HepG2 (cell line): ENCODE results near the gene KEL. TPM values are rescaled to one million over a fixed set of nuclear protein-coding genes. Genes with fewer than 3 reads are reported as not detected.

ENCODE experiments used
- KLF16 ChIP-seq, 2 experiments: sonication (generic) in 1 of 2; formaldehyde crosslinking in 1 of 2; IDR thresholded peaks; 2 replicates each; pipeline versions ENCODE4 v1.6.1 to v1.8.0; 2016 to 2023; ENCODE audit warnings: missing genetic modification reagents in 2 of 2, missing compliant biosample characterization in 1 of 2
- MAFK ChIP-seq, 2 experiments: IDR thresholded peaks in 1 of 2; conservative IDR thresholded peaks in 1 of 2; 2 replicates each; pipeline ENCODE4 v1.6.1; 2011; ENCODE audit warnings: improper control_type of control experiment in 2 of 2, low read length in 2 of 2
- MYNN ChIP-seq: sonication (generic); formaldehyde crosslinking; IDR thresholded peaks from 2 replicates; pipeline ENCODE4 v1.4.0; 2020; ENCODE audit warnings: mild to moderate bottlenecking, low read depth, missing genetic modification reagents
- polyA plus RNA-seq, 8 experiments: library from polyadenylated mRNA; depleted of rRNA in 3 of 8; stranded (reverse) in 7 of 8; unstranded in 1 of 8; fragments of >200 nt; fragmentation: Illumina TruSeq in 4 of 8; extraction: Trizol in 4 of 8; gene quantifications; 2 replicates each; pipeline versions ENCODE4 v1.2.1 to v1.2.3, GENCODE V29; 2011 to 2016; ENCODE audit warnings: low read depth in 4 of 8, missing spikeins in 1 of 8, mixed read lengths in 1 of 8; ENCODE audit not compliant: insufficient read depth in 1 of 8
- total RNA-seq, 5 experiments: library from RNA; depleted of rRNA; stranded (reverse); fragments of >200 nt; fragmentation: Illumina TruSeq; extraction: Trizol; gene quantifications; 2 replicates each; pipeline ENCODE4 v1.2.3, GENCODE V29; 2016; ENCODE audit warnings: low read depth in 1 of 5
- TF ChIP-seq, protein P1 (sequence below): IDR thresholded peaks from 2 replicates; pipeline ENCODE4 v1.4.0; 2020; ENCODE audit warnings: mild to moderate bottlenecking, missing genetic modification reagents
- TF ChIP-seq, protein P2 (sequence below): sonication (generic); formaldehyde crosslinking; IDR thresholded peaks from one replicate; pipeline ENCODE4 v1.5.1; 2020; ENCODE audit warnings: mild to moderate bottlenecking, missing genetic modification reagents; ENCODE audit errors: not compliant biosample characterization

The KEL gene
- total and polyA plus RNA-seq, 2 of the 13 experiments (the other 11 are each of a cell fraction or from before 2014, with no cell fraction given), result 0.03 TPM; not detected in 1

DNA sequence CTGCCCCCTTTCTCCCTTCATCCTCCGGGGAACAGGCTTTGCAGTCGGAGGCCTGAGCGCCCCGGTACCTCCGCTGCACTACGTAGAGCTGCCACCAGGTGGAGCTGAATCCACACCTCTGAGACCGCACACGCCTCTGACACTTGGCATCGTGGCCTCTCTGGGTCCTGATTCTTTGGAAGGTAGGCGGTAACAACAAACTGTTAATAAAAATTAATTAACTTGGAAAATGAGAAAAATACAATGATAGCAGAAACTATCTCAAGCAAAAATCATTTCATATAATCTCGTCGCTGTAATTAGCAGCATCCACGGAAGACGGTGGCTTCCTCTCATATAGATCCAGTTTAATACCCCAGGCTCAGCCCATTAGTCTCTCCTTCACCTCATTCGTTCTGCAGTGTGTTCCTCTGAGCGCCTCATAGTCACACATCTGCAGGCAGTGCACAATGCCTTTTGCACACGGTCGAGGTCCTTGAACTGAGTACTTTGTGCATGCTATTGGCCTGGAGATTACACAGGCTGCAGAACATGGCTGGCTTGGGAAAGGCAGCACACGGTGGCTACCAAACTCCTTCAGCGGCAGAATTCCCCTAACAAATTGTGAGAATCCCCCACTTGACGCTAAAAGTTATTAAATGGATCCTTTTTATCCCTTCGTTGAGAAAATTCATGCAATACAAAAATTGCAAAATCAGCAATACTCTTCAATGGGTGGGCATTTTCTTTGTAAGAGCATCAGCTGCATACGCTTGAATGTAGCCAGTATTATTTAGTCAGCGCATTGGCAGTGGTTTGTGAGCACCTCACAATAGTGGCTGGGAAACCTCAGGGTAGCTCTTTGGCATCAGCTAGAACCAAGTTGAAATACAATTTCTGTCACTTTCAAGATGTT is 46.1 kb upstream of the KEL start (continued):
- TF ChIP-seq, protein P1, sequence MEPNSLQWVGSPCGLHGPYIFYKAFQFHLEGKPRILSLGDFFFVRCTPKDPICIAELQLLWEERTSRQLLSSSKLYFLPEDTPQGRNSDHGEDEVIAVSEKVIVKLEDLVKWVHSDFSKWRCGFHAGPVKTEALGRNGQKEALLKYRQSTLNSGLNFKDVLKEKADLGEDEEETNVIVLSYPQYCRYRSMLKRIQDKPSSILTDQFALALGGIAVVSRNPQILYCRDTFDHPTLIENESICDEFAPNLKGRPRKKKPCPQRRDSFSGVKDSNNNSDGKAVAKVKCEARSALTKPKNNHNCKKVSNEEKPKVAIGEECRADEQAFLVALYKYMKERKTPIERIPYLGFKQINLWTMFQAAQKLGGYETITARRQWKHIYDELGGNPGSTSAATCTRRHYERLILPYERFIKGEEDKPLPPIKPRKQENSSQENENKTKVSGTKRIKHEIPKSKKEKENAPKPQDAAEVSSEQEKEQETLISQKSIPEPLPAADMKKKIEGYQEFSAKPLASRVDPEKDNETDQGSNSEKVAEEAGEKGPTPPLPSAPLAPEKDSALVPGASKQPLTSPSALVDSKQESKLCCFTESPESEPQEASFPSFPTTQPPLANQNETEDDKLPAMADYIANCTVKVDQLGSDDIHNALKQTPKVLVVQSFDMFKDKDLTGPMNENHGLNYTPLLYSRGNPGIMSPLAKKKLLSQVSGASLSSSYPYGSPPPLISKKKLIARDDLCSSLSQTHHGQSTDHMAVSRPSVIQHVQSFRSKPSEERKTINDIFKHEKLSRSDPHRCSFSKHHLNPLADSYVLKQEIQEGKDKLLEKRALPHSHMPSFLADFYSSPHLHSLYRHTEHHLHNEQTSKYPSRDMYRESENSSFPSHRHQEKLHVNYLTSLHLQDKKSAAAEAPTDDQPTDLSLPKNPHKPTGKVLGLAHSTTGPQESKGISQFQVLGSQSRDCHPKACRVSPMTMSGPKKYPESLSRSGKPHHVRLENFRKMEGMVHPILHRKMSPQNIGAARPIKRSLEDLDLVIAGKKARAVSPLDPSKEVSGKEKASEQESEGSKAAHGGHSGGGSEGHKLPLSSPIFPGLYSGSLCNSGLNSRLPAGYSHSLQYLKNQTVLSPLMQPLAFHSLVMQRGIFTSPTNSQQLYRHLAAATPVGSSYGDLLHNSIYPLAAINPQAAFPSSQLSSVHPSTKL (CRISPR knock-in tag), result 0 out of 2 replicates have a peak, but pooled peaks have one; percentile 11
- TF ChIP-seq KLF16 (CRISPR knock-in tag; IDR thresholded peaks at IDR 0.05) (0 out of 4 replicates have a peak, but pooled peaks of 1 of the 2 experiments have one; percentile 28), MAFK (conservative IDR thresholded peaks at IDR 0.05 in 1 of 2, IDR thresholded peaks at IDR 0.05 in 1 of 2; ENCODE audit: low read length in 2 of 2) (peak; percentile 93 to 95), MYNN (CRISPR knock-in tag) (no peak)
- TF ChIP-seq, protein P2, sequence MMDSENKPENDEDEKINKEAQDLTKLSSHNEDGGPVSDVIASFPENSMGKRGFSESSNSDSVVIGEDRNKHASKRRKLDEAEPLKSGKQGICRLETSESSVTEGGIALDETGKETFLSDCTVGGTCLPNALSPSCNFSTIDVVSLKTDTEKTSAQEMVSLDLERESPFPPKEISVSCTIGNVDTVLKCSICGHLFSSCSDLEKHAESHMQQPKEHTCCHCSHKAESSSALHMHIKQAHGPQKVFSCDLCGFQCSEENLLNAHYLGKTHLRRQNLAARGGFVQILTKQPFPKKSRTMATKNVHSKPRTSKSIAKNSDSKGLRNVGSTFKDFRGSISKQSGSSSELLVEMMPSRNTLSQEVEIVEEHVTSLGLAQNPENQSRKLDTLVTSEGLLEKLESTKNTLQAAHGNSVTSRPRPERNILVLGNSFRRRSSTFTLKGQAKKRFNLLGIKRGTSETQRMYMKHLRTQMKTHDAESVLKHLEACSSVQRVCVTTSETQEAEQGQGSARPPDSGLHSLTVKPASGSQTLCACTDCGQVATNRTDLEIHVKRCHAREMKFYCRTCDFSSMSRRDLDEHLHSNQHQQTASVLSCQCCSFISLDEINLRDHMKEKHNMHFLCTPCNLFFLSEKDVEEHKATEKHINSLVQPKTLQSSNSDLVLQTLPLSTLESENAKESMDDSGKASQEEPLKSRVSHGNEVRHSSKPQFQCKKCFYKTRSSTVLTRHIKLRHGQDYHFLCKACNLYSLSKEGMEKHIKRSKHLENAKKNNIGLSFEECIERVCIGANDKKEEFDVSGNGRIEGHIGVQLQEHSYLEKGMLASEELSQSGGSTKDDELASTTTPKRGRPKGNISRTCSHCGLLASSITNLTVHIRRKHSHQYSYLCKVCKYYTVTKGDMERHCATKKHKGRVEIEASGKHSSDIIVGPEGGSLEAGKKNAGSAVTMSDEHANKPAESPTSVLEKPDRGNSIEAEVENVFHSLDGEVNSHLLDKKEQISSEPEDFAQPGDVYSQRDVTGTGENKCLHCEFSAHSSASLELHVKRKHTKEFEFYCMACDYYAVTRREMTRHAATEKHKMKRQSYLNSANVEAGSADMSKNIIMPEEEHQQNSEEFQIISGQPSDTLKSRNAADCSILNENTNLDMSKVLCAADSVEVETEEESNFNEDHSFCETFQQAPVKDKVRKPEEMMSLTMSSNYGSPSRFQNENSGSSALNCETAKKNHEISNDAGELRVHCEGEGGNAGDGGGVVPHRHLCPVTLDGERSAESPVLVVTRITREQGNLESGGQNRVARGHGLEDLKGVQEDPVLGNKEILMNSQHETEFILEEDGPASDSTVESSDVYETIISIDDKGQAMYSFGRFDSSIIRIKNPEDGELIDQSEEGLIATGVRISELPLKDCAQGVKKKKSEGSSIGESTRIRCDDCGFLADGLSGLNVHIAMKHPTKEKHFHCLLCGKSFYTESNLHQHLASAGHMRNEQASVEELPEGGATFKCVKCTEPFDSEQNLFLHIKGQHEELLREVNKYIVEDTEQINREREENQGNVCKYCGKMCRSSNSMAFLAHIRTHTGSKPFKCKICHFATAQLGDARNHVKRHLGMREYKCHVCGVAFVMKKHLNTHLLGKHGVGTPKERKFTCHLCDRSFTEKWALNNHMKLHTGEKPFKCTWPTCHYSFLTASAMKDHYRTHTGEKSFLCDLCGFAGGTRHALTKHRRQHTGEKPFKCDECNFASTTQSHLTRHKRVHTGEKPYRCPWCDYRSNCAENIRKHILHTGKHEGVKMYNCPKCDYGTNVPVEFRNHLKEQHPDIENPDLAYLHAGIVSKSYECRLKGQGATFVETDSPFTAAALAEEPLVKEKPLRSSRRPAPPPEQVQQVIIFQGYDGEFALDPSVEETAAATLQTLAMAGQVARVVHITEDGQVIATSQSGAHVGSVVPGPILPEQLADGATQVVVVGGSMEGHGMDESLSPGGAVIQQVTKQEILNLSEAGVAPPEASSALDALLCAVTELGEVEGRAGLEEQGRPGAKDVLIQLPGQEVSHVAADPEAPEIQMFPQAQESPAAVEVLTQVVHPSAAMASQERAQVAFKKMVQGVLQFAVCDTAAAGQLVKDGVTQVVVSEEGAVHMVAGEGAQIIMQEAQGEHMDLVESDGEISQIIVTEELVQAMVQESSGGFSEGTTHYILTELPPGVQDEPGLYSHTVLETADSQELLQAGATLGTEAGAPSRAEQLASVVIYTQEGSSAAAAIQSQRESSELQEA, result no peak
